Activated T-cell treated with anti-CD3 and anti-CD28 coated beads for 24 hours (primary cell): Measurements from ENCODE around the gene ARFGEF3.
"Not testable (repeated sequence)": the region's sequence is repeated elsewhere in the genome, so short reads cannot be mapped to it uniquely, and the experiment has no call there.

Experiments
- DNase-seq: peaks from one replicate; pipeline ENCODE4 v3.0.0-alpha.2; 2020; ENCODE audit warnings: low read depth

ARFGEF3 gene

DNA sequence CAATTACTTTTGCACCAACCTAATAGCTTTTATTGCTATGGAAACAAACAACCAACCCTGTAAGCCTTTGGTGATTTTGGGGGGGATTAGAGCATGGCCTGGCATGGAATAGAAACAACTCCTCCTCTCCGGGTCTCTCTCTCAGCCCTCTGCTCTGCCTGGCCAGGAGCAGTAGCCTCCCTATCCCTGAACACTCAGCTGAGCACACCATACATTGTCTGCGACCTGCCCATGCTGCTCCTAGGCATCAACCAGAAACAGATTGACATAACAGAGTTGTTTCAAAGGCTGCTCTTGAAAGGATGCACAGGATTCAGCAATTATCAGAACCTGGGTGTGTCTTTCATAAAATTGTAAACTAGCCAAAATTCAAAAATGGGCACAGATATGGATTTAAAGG lies 186.1 kb downstream of the ARFGEF3 start:
- DNase-seq, result no peak

DNA sequence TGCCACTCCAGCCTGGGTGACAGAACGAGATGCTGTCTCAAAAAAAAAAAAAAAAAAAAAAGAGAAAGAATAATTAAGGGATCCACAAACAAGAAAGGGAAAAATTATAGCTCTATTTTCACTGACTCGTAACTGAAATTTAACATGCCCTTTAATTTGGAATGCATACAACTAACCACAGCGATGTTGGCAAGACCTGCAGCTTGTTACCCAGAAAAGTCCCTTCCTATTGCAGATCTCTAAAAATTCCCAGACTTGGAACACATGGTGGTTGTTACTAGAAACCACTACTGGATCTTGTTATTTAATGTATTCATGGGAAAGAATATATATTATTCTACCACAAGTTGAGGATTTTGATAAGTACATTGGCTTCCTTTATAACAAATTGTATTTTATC lies 188.2 kb downstream of the ARFGEF3 start:
- DNase-seq, result no peak

DNA sequence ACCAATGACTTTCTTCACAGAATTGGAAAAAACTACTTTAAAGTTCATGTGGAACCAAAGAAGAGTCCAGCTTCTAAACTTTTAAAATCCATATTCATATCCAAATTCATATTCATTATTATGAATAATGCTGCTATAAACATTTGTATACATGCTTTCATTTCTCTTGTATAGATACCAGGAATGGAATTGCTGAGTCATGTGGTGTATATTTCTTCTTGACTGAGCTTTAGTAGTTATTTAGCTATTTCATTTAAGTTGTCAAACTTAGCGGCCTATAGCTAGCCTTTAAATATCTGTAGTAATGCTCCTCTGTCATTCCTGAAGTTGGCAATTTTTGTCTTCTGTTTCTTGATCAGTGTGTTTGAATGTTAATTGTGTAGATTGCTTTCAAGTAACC lies 196.2 kb downstream of the ARFGEF3 start:
- no peak for DNase-seq

DNA sequence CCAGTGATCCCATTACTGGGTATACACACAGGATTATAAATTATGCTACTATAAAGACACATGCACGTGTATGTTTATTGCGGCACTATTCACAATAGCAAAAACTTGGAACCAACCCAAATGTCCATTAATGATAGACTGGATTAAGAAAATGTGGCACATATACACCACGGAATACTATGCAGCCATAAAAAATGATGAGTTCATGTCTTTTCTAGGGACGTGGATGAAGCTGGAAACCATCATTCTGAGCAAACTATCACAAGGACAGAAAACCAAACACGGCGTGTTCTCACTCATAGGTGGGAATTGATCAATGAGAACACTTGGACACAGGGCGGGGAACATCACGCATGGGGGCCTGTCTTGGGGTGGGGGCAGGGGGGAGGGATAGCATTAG lies 206.9 kb downstream of the ARFGEF3 start:
- not testable (repeated sequence) for DNase-seq

DNA sequence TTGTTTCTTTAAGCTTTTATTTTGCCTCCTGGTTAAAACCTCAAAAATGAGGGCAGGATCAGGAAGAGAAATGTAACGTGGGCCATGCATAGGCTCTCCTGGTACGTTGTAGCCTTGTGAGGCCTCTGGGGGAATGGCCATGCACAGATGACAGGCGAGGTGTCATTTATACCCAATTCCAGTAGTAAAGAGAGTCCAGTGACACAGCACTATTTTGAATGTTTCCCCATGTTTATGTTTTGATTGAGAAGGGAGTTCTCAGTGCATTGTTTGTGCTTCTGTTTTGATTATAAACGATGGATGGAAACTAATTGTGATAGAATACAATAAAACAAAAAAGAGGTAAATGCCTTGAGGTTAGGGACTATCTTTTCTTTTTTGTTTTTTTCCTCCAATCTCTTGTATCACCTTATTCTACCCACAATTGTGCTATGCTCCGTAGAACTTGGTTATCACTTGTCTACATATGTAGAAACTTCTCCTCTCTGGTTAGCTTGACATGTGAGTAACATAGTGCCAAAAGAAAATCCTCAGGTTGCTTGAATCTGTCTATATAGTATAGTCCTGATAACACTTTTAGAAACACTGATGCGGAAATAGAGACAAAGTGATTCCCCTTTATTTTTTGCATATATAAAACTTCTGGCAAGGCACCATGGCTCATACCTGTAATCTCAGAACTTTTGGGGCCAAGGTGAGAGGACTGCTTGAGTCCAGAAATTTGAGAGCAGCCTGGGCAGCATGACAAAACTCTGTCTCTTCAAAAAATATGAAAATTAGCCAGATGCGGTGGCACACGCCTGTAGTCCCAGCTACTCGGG lies 209.1 kb downstream of the ARFGEF3 start:
- DNase-seq, result no peak

DNA sequence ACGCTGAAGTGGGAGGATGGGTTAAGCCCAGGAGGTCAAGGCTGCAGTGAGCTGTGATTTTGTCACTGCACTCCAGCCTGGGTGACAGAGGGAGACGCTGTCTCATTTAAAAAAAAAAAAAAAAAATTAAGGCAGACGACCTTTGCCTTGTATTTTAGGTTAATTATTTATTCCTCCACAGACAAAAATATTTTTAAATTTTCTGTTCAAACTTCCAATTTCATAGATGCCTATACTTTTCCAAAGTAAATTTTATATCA lies 209.6 kb downstream of the ARFGEF3 start:
- no peak for DNase-seq

DNA sequence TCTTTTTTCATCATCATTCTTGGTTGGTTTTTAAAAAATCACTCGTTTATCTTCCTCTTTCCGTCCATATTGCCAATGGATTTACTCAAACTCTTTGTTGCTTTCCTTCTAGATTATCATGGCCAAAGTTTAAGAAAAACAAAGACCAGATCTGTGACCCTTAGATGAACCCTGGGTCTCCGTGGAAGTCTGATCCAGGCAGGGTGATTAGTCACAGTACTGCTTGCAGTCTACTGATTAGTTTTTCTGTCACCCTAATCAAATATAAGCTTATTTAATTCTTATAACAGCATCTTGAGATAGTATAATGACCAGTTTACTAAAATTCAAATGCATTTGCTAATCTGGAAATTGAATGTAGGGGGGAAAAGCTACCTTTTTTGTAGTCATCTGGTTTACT lies 210.0 kb downstream of the ARFGEF3 start:
- no peak for DNase-seq

DNA sequence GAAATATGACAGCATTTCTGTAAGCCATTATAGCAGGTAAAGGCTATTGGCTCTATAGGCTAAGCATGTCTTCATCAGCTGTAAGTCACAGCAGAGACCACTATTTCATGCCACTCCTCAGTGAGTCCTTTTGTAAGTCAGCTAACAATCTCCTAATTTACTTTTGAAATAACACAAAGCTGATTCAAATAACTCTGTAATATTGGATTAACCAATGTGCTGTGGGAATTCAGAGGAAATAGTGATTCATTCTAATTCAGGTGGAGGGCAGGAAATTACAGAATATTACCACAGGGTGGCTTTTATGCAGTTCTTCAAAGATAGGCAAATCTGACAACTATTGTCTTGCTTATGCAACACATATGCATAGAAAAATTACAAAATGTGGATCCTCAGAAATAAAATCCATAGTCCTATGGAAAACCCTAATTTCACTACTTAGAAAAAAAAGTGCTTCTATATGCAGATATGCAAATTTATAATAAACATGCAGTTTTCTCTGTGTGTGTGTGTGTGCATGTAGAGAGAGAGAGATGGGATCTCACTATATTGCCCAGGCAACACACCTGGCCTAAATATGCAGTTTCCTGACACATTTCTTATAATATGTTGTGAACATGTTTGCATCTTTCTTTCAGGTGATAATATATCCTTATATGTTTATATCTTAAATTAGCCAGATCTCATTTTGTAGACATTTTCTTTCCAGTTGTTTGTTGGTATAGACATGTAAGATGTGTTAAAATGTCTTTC lies 211.1 kb downstream of the ARFGEF3 start:
- no peak for DNase-seq

DNA sequence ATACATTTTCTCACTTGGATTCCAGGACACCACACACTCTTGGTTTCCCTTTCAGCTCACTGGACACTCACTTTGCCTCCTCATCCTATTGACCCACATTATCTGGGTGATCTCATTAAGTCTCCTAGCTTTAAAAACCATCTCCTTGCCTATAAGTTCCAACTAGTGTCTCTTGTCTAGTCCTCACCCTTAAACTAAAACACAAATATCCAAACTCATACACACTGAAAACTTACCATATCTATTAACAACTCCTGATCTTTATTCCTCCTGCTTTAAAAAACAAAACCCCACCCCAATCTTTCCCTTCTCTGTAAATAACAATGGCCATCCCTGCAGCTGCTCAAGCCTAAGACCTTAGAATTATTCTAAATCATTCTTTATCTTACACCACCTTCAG lies 212.5 kb downstream of the ARFGEF3 start:
- DNase-seq, result no peak

DNA sequence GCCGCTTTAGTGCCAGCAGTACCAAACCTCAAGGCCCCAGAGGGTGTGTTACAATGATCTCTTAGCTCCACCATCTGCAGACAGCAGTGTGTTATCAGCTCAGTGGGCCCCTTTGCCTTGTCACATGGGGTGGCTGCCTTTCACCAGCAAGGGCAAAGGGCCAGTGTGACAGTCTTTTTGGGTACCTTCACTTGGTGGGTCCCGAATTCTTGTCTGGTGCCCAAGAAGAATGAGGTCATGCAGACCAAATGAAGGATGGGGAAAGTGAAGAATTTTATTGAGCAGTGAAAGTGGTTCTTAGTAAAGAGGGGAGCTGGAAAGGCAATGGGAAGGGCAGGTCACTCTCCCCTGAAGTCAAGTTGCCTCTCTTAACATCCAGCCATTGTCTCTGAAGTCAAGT lies 213.1 kb downstream of the ARFGEF3 start:
- no peak for DNase-seq

DNA sequence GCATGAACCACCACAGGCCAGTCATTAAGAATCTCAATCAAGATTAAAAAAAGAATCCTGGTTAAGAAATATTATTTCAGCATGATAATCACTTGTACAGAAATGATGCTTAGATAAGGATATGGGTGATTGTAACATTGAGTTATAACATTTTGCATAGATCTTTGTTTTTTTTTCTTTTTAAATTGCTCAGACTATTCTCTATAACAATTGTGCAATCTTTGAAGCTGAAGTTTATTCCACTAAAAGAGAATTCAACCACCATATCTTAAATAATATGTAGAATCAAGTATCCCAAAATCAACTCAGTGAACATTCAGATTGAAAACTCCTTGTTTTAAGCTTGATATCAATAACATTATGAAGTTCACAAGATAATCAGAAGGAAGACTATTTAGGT lies 215.3 kb downstream of the ARFGEF3 start:
- no peak for DNase-seq

DNA sequence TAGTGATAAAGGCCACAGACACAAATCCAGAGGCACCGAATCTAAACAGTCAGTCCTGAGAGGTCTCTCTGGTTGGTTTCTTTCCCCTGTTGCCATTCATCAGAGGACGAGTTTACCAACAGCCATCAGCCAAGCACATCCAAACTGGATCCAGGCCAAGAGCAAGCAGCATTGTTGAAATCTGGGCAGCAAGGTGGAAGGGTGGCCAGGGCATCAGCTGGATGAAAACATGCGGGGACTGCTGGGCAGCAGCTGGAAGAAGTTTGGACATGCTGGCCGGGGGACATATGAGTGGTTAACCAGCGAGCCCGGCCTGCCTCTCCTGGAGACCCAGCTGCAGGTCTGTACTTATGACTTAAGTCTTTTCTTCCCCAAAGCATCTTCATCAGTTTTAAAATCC lies 216.1 kb downstream of the ARFGEF3 start, which contains the start of gene SMIM28:
Gene SMIM28 (plus strand): TSS at position 62 of the 400 bp plus-strand sequence. CDS start 168 bp downstream, at position 230.
- DNase-seq, result no peak

DNA sequence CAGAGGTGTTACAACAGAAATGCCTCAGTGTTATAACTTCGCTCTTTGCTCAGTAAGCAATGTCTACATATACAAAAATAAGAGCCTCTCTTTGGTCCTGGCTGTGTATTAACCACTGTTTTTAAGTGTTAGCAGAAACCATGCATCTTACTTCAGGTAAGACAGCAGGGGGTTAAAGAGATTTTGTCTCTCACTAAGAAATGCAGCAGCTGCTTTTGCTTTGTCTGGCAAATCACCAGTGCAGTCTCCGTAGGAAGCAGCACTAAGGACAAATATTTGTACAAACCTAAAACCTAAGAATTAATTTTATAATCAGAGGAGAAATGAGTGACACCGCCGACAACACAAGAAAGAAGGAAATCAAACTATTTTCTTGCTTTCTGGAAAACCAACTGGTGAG lies 216.7 kb downstream of the ARFGEF3 start:
- DNase-seq, result no peak

DNA sequence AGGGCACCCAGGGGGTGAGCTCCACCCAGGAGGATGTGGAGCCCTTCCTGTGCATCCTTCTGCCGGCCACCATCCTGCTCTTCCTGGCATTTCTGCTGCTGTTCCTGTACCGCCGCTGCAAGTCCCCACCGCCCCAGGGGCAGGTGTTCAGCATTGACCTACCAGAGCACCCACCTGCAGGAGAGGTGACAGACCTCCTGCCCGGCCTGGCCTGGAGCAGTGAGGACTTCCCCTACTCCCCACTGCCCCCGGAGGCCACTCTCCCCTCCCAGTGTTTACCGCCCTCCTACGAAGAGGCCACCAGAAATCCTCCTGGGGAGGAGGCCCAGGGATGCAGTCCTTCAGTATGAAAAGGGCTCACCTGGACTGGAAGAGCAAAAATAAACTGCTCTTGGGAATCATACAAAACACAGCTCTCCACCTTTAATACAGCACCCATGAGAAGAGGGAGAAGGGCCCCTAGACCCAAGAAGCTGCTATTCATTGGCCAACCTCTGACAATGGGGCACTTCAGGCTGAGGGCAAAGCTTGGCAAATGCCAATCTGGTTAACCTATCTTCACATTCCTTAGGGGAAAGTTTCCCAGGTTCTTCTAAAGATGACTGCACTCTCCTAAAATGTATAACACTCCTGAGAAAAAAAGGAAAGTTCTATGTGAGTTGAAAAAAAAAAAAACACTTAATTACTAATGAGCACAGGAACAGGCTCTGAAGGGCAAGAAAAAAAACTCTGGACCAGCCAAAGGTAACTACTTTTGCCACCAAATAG lies 220.9 kb downstream of the ARFGEF3 start:
- no peak for DNase-seq

DNA sequence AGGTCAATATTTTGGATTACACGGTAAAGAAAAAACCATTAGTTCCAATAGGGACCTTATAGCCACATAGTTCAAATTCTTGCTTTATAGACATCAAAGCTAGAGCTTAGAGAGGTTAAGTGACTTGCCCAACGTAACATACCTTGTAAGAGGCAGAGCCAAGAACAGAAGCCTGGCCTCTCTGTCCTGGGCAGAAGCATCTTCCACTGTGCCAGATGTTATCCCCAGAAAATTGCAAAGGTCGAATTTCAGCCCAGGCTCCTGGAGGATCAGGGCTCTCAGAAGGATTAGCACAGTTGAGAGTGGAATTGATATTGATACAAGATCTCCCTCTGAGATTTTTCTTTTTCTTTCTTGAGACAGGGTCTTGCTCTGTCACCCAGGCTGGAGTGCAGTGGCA lies 222.0 kb downstream of the ARFGEF3 start:
- no peak for DNase-seq

DNA sequence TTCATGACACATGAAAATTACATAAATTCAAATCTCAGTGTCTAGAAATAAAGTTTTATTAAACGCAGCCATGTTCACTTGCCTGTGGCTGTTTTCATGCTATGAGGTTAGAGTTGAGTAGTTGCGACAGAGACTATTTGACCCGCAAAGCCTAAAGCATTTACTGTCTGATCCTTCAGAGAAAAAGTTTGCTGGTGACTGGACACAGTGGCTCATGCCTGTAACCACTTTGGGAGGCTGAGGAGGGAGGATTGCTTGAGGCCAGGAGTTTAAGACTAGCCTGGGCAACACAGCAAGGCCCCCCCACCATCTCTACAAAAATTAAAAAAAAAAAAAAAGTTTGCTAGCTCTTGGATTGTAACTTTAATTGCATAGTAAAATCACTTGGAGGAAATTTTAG lies 225.2 kb downstream of the ARFGEF3 start:
- no peak for DNase-seq

DNA sequence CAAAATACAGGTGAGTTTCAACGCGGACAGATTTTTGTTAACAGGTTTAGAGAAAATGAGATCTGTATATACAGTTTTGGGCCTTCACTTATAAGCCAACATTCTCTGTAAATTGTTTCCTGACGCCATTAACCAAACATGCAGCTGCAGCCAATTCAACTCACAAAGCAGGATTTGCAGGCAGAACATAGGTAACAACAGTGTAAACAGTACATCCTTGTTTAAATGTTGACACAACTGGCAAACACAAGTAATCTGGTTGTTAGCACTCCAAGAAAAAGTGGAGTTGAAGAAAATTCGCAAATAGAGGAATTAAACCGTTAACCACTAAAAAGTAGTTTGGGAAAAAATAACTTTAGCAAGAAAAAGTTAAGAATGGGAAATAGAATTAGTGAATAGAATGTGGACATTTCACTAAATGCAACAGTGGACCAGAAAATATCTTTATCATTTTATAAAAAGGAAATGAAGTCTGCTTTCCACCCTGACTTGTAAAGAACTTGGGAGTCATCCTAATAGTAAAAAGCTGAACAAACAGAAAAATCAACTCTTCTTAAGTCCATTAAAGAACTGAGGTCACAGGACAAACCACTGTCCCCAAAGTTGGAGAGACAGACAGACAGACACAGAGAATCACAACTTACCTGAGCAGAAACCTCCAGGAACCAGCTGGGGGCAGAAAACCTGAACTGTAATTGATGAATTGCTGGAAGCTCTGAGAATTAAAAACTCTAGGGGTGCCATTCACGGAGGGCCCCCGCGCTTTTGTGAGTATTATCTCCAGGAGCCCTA lies 226.0 kb downstream of the ARFGEF3 start:
- no peak for DNase-seq

DNA sequence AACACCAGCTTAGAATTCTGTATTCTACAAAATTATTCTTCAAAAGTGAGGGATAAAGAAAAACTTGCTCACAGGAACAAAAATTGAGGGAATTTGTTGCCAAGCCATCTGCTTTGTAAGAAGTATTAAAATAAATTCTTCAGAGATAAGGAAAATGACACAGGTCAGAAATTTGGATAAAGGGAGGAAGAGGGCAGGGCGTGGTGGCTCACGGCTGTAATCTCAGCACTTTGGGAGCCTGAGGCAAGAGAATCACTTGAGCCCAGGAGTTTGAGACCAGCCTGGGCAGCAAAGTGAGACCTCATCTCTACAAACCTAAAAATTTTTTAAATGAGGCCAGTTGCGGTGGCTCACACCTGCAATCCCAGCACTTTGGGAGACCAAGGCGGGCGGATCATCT lies 227.8 kb downstream of the ARFGEF3 start:
- no peak for DNase-seq
